GM21619 (cell line): ENCODE measurements around the gene VPS13A.

Experiments used
- ATAC-seq: cut with Tn5 transposase; IDR thresholded peaks from one replicate; pipeline ENCODE4 v1.9.1; 2021; ENCODE audit not compliant: unreplicated experiment

VPS13A gene

DNA sequence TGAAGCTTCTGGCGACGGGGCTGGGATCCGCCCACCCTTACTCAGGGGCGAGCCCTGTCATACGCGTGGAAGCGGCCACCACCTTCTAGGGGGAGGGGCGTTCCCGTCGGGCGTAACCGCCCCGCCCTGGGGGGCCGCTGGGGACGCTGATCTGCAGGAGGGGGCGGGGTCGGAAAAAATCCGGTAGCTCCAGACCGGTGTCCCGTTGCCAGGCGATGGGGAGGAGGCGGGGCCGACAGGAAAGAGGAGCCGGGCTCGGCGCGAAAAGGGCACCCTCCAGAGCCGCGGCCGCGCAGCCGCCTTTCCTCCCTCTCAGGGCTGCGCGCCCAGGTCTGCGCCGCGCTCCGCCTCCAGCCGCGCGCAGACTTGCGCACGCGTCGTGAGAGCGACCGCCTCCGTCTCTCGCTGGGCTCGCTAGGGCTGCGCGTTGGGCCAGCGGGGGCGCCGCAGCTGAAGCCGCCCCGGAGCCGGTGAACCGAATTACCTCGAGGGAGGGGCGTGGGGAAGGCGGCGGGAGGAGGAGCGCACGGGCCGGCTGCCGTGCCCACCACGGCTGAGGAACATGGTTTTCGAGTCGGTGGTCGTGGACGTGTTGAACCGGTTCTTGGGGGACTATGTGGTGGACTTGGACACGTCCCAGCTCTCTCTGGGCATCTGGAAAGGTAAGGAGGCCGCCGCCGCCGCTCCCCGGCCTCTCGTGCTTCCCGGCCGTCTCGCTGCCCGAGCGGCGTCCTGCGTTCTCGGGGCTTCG lies at the start of gene VPS13A:
VPS13A (plus strand) TSS at position 392 of the 751 bp plus-strand sequence; CDS start at position 563, 171 bp downstream.
- peak; percentile 74 for ATAC-seq

- ATAC-seq: no peak
Measured at GRCh38 chr9:77128125-77128789, 49.1 kb upstream of the VPS13A start.

DNA sequence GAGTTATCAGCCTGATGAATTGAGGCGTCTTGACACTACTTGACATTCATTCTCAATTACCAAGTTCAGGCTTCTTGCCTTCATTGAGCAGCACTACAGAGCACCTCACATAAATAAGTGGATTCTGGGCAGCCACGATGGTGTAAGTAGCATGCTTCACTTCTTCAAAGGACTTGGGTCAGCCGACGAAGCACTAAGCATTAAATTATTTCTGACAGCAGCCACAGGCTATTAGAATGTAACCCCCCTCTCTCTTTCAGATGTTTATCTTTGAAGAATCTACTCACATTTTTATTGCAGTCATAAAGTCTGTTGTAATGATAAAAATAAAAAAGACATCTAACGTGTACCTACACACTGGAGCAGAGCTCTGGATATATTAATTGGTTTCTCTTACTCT lies 45.9 kb upstream of the VPS13A start:
- ATAC-seq: no peak

DNA sequence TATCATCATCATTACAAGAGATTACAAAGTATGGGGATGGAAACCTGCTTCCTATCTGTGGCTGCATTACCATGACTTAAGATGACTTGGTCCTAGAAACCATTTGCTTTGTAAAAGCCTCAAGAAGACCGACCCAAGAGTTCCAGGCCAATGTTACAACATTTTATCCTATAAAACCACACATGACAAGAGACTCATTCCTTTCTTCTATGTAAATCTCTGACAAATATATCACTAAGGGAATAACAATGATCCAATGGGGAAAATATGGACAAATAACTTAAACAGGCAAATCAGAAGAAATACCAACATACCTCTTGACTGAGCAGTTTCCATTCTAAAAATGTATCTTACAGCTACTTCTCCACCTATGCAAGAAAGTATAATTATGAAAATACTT lies 44.3 kb upstream of the VPS13A start:
- no peak for ATAC-seq

DNA sequence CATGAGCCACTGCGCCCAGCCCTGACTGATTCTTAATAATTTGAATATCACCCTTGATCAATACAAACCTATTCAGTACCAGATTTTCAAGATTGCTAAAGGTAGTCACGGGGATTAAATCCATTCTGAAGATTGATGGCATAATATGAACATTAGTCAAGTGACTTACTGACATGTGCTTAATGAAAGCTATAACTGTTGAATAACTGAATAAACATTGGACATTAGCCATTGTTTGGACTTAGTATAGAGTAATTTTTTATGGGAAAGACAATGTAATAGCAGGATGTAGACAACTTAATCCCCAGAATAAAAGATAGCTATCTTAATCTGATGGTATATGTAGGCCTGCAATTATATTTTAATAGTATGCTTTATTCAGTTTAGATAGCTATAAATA lies 35.0 kb upstream of the VPS13A start:
- ATAC-seq: no peak

- no peak for ATAC-seq
Measured at GRCh38 chr9:77149879-77150278, 27.5 kb upstream of the VPS13A start.

DNA sequence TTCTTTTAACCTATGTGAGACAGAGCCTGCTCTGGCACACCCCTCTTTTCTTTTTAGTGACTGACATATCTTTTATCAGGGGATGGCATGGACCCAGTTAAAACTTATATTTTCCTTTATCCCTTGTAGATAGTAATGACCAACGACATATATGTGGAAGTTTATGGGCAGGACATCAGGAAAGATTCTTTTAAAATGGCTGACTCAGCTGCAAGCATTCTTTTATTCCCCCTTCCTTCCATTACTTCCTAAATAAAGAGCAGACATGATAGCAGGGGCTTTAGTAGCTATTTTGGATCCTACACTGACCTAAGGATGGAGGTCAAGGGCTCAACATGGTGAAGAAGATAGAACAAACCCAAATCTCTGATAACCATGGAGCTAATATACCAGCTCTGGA lies 25.0 kb upstream of the VPS13A start:
- no peak for ATAC-seq

- ATAC-seq: no peak
Measured at GRCh38 chr9:77156646-77157371, 20.5 kb upstream of the VPS13A start.

DNA sequence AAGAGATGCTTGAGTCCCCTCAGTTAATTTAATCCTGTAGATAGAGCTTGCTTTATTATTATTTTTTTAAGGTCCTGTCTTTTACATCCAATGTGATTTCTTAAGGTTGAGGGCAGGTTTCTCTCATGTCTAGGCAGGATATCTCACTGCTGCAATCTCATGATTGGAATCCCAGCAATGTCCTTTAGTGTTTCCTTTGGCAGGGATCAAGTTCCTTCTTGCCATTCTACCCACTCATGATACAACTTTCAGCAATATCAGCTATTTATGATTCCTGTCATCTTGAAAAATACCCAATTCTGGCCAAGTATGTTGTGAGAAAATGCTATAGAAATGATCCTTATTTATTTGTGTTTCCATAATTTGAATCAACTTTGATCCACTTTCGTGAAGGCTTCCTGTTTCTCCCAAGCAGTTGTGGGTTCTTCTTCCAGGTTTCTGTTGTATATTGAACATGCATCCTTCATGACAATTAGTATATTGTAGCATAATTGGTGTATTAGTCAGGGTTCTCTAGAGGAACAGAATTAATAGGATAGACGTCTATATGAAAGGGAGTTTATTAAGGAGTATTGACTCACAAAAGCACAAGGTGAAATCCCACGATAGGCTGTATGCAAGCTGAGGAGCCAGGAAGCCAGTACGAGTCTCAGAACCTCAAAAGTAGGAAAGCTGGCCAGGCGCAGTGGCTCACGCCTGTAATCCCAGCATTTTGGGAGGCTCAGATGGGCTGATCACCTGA lies 18.4 kb upstream of the VPS13A start:
- ATAC-seq: no peak

DNA sequence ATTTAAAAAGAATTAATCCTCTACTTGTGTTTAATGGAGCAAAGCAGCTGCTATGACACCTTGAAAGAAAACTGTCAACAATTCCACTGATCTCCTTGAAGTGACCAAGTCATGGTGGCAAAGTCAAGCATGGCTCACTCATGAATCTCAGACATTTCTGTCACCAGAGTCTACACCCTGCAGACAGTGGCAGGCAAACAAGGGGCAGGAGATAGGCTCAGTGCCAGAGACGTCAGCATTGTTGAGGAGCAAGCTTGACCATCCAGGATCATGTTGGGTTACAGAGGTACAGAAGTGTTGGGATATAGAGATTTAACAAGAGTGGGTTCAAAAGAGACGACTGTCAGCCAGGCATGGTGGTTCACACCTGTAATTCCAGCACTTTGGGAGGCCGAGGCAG lies 16.1 kb upstream of the VPS13A start:
- ATAC-seq: no peak

GRCh38 chr9:77161966-77162365 lies 15.4 kb upstream of the VPS13A start:
- no peak for ATAC-seq

DNA sequence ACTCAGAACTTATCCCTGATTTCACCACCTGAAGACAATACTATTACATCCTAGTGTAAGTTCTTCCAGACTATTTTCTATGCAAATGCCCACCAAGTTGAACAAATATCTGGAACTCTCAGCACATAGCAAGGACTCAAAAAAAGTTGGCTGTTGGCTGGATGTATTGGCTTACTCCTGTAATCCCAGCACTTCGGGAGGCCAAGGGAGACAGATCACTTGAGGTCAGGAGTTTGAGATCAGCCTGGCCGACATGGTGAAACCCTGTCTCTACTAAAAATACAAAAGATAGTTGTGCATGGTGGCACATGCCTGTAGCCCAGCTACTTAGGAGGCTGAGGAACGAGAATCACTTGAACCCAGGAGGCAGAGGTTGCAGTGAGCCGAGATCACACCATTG lies 15.0 kb upstream of the VPS13A start:
- ATAC-seq: no peak

GRCh38 chr9:77163884-77164283 lies 13.4 kb upstream of the VPS13A start:
- no peak for ATAC-seq

DNA sequence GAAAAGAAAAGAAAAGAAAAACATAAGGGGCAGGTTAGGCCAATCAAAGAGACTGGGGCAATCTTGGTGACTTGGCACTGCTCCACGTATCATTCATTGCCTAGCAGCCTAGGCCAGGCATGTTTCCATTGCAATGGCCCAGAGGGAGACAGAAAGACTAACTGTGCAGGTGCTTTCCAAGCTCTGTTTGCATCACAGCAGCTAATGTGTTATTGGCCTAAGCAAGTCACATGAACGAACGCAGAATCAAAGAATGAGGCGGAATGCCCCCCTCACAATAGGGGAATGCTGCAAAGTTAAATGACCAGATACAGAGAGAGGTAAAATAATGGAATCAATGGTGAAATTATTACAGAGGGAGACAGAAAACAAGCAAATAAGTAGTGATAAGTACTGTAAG lies 11.1 kb upstream of the VPS13A start:
- ATAC-seq: no peak

- ATAC-seq: no peak
Measured at GRCh38 chr9:77170991-77171699, 6.2 kb upstream of the VPS13A start.

GRCh38 chr9:77175151-77175550 lies 2.2 kb upstream of the VPS13A start:
- no peak for ATAC-seq

DNA sequence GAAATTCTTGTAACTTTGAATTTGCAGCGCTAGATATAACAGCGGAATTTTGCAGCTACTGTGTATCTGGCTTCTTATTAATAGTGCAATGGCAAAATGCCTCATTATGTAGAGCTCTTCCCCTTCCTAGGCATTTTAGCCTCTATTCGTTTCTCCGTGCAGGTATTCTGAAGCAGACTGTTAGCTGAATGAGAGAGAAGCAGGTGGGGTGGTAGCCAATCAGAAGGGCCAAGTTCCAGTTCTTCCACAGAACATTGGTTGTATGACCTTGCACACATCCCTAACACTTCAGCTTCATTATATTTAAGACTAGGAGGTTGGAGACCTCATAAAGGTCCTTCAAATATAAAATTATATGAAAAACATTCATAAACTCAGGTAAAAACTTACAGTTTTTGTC lies 1.2 kb upstream of the VPS13A start:
- no peak for ATAC-seq

GRCh38 chr9:77176686-77177142 lies 620 bp upstream of the VPS13A start:
- no peak for ATAC-seq

DNA sequence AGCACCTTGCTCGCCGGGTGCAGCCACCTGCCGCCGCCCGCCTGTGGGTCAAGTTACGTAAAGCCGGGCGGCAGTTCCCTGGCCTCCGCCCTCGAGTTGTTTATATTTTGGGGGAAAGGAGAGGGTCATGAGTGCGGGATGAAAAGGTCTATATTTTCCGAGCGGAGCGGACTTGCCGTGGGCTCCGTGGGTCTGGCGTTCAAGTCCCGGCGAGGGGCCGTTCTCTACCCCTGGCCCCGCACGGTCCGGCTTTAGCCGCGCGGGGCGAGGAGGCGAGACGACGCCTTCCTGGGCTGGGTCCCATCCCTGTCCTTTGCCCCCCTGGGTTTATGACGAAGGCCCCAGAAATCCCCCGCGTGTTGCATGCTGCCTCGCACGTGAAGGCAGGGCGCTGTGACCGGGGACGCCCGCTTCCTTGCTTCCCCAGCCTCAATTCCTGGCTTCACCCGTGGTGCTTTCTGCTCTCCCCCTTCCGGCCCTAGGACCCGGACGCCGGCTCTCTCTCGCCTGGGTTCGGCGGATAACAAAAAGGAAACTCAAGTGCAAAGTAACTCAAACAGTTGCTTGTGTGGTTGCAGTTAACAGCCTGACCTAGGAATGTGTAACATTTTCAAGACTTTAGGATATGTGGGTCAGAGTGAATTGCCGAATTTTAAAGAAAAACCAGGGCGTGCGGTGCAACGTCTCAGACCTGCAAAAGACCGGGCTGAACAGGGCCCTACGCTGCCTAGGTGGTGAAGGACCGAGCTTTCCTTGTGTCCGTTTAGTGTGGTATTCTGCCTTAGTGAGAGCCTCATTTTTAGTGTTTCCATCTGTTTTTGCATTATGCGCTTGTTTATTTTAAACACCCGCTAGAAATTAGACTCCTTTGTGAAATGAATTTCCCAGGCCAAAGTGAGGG lies 810 bp downstream of the VPS13A start:
- peak; percentile 15 for ATAC-seq

DNA sequence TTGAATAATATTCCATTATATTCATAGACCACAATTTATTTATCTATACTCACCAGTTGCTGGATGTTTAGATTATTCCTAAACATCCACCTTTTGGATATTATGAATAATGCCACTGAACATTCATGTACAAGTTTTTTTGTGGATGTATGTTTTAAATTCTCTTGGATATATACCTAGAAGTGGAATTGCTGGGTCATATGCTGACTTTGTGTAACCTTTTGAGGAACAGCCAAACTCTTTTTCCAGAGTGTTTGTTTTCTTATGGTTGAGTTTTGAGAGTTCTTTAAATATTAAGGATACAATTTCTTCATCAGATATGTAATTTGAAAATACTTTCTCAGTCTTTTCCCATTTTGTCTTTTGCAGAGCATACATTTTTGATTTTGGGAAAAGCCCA lies 2.7 kb downstream of the VPS13A start:
- ATAC-seq: no peak
